Hepatocyte (in vitro differentiated cells): Measurements from ENCODE around the gene TOB1.

ENCODE experiments used
- CTCF ChIP-seq: fragments of 200-600 bp; sonication (generic); IDR thresholded peaks from 2 replicates; pipeline ENCODE4 v1.5.1; 2016; ENCODE audit warnings: antibody characterized with exemption, mild to moderate bottlenecking; ENCODE audit not compliant: poor library complexity
- EZH2phosphoT487 ChIP-seq: fragments of 200-600 bp; sonication (generic); IDR thresholded peaks from one replicate; pipeline ENCODE4 v1.6.1; 2018; ENCODE audit warnings: antibody characterized with exemption, mild to moderate bottlenecking, low read depth, moderate library complexity; ENCODE audit not compliant: unreplicated experiment, severe bottlenecking

- TF ChIP-seq EZH2phosphoT487 (no peak), CTCF (no peak)
Observed at GRCh38 chr17:50818921-50819657, 47.1 kb downstream of the TOB1 start.
